CD4-positive, alpha-beta T cell (primary cell): ENCODE results near the gene ZC3H8. TPM values are rescaled to one million over a fixed set of nuclear protein-coding genes. Genes with fewer than 3 reads are reported as not detected.

Source experiments
- ATAC-seq: fragments of 200-7000 bp; cut with Tn5 transposase; one replicate; pipeline ENCODE4 v1.10.0; 2022; ENCODE audit warnings: mild to moderate bottlenecking; ENCODE audit not compliant: poor library complexity
- CTCF ChIA-PET: fragments of 350-600 bp; sonication (Branson Sonifier 250); formaldehyde crosslinking; loops from one replicate; lab custom pipeline; 2021; ENCODE audit warnings: antibody characterized with exemption, inconsistent platforms; lab: Charles Lee
- POLR2A ChIA-PET: fragments of 350-600 bp; sonication (Branson Sonifier 250); formaldehyde crosslinking; loops from one replicate; lab custom pipeline; 2021; ENCODE audit warnings: antibody characterized with exemption, inconsistent platforms; lab: Charles Lee
- DNase-seq, 14 experiments: peaks; one replicate each; pipeline ENCODE4 v3.0.0-alpha.2; 2013 to 2020; ENCODE audit warnings: mixed read lengths in 2 of 14
- H3K27ac ChIP-seq, 2 donors: one replicate each; pipeline versions ENCODE4 v1.5.1 to v1.7.0; 2013; ENCODE audit warnings: low read length in 2 of 2, low read depth in 1 of 2, mild to moderate bottlenecking in 1 of 2
- H3K27me3 ChIP-seq, 2 experiments: 1 replicate in 1 of 2; 2 replicates in 1 of 2; pipeline versions ENCODE4 v1.6.1 to v1.7.0; 2013; ENCODE audit warnings: low read length in 2 of 2, control low read depth in 1 of 2, mild to moderate bottlenecking in 1 of 2, moderate library complexity in 1 of 2; ENCODE audit not compliant: insufficient read depth in 2 of 2, control insufficient read depth in 1 of 2
- H3K36me3 ChIP-seq: one replicate; pipeline ENCODE4 v1.6.1; 2013; ENCODE audit warnings: low read length, control low read depth; ENCODE audit not compliant: insufficient read depth
- H3K4me1 ChIP-seq: one replicate; pipeline ENCODE4 v1.6.1; 2013; ENCODE audit warnings: low read length, control low read depth; ENCODE audit not compliant: insufficient read depth
- H3K4me3 ChIP-seq: one replicate; pipeline ENCODE4 v1.5.1; 2013; ENCODE audit warnings: mild to moderate bottlenecking, low read length, moderate library complexity
- H3K9me3 ChIP-seq, 2 experiments: 1 replicate in 1 of 2; 2 replicates in 1 of 2; pipeline versions ENCODE4 v1.6.1 to v1.7.0; 2013; ENCODE audit warnings: low read length in 2 of 2, mild to moderate bottlenecking in 2 of 2, control low read depth in 1 of 2, moderate library complexity in 1 of 2; ENCODE audit not compliant: control insufficient read depth in 1 of 2, insufficient read depth in 1 of 2
- H3K27ac Mint-ChIP-seq: one replicate; pipeline ENCODE4 v1.8.0; 2020; ENCODE audit warnings: mixed read lengths
- H3K27me3 Mint-ChIP-seq: one replicate; pipeline ENCODE4 v1.8.0; 2021; ENCODE audit warnings: mixed read lengths
- H3K36me3 Mint-ChIP-seq: one replicate; pipeline ENCODE4 v1.8.0; 2021; ENCODE audit warnings: low read depth, mixed read lengths
- H3K4me1 Mint-ChIP-seq: one replicate; pipeline ENCODE4 v1.8.0; 2021; ENCODE audit warnings: low read depth, mixed read lengths
- H3K4me3 Mint-ChIP-seq: one replicate; pipeline ENCODE4 v1.8.0; 2020; ENCODE audit warnings: mild to moderate bottlenecking, mixed read lengths
- H3K9me3 Mint-ChIP-seq: one replicate; pipeline ENCODE4 v1.8.0; 2020; ENCODE audit warnings: mixed read lengths
- CTCF ChIP-seq: fragments of 200-600 bp; IDR thresholded peaks from one replicate; pipeline ENCODE4 v1.8.0; 2022; ENCODE audit warnings: antibody characterized with exemption, mild to moderate bottlenecking
- intact Hi-C, 2 experiments: fragments of 100-400 bp; cut with DNase I in 1 of 2; cut with micrococcal nuclease in 1 of 2; formaldehyde crosslinking; loops; one replicate each; pipeline versions ENCODE4 v1.15.1 to v1.9.0; 2023 to 2025; cut with DNase I, micrococcal nuclease
- total RNA-seq, 174 experiments: library from RNA in 2 of 174; stranded (reverse) in 2 of 174; gene quantifications; one replicate each; pipeline ENCODE4 v1.2.3 and lab custom pipeline; 2021 to 2026

Gene ZC3H8
- total RNA-seq, 2 experiments from 2014 or later = 10.2 to 16.2 TPM

GRCh38 chr2:112162341-112162740 is 92.5 kb downstream of the ZC3H8 start:
- Histone ChIP-seq H3K9me3 (no peaks in the 10 kb centered on the region), H3K36me3 (no peaks in the 10 kb centered on the region), H3K4me1 (peaks cover 9% of the 10 kb centered on the region), H3K27ac (no peak overlapping the region), H3K4me3 (no peak overlapping the region), H3K27me3 (no peaks in the 10 kb centered on the region)
- DNase-seq (no peak), ATAC-seq (no peak)
- intact Hi-C loops = no loop called here
- ChIA-PET CTCF (interaction anchor here (1.2 kb wide), 1 partner anchor 158 kb away, joined by 3 read pairs; no protein-coding TSS in a partner anchor), POLR2A (no interaction called here)
- TF ChIP-seq CTCF = no peak
- Mint-ChIP-seq H3K27me3 (no peaks in the 10 kb centered on the region), H3K4me3 (no peak overlapping the region), H3K9me3 (no peaks in the 10 kb centered on the region), H3K4me1 (peaks cover 11% of the 10 kb centered on the region), H3K36me3 (no peaks in the 10 kb centered on the region), H3K27ac (no peak overlapping the region)

Other genes starting within 250 kb of the ZC3H8 start
- gene TMEM87B, start 199.8 kb downstream of the ZC3H8 start, total RNA-seq = 10 to 100 TPM in 1 of 2 experiments, 1 to 10 TPM in 1; 8.9 to 12.1 TPM
- gene FBLN7, start 116.7 kb downstream of the ZC3H8 start, total RNA-seq = 10 to 100 TPM; 27.0 to 27.2 TPM
- 10 to 100 TPM; 18.0 to 21.4 TPM for gene ZC3H6, start 20.6 kb upstream of the ZC3H8 start, total RNA-seq
- 10 to 100 TPM; 61.1 to 65.9 TPM for gene RGPD8, start 178.6 kb upstream of the ZC3H8 start, total RNA-seq
- gene TTL, start 227.1 kb upstream of the ZC3H8 start, total RNA-seq = 10 to 100 TPM in 1 of 2 experiments, 1 to 10 TPM in 1; 9.9 to 10.8 TPM